Lower lobe of right lung (tissue), 2 donors: ENCODE data around the gene SLC12A3. TPM values are rescaled to one million over a fixed set of nuclear protein-coding genes. Genes with fewer than 3 reads are reported as not detected.

Experiments used
- ATAC-seq, 2 donors: fragments of 200-7000 bp; cut with Tn5 transposase; one replicate each; pipeline ENCODE4 v1.9.1; 2020 to 2022; ENCODE audit warnings: mild to moderate bottlenecking in 2 of 2, moderate library complexity in 2 of 2
- DNase-seq: peaks from one replicate; pipeline ENCODE4 v3.0.0-alpha.2; 2020
- H3K27ac ChIP-seq: fragments of 200-600 bp; one replicate; pipeline ENCODE4 v1.8.0; 2022
- H3K27me3 ChIP-seq: fragments of 200-600 bp; one replicate; pipeline ENCODE4 v1.8.0; 2022; ENCODE audit warnings: low read depth
- H3K36me3 ChIP-seq: fragments of 200-600 bp; one replicate; pipeline ENCODE4 v1.8.0; 2022; ENCODE audit warnings: mild to moderate bottlenecking
- H3K4me1 ChIP-seq: fragments of 200-600 bp; one replicate; pipeline ENCODE4 v1.8.0; 2022
- H3K4me3 ChIP-seq: fragments of 200-600 bp; one replicate; pipeline ENCODE4 v1.8.0; 2022; ENCODE audit warnings: mild to moderate bottlenecking
- H3K9me3 ChIP-seq: fragments of 200-600 bp; one replicate; pipeline ENCODE4 v1.8.0; 2022
- intact Hi-C: fragments of 100-400 bp; cut with DNase I; formaldehyde crosslinking; loops from one replicate; pipeline ENCODE4 v1.11.0; 2022
- total RNA-seq: library from RNA; stranded (reverse); fragmentation: NEBNext Ultra II Directional; extraction: Animal tissue kit (Norgen Biotek cat#: 25700); gene quantifications from one replicate; pipeline ENCODE4 v1.2.1, GENCODE V29; 2021
- TF ChIP-seq, protein P1 (sequence below): fragments of 200-600 bp; IDR thresholded peaks from one replicate; pipeline ENCODE4 v1.8.0; 2022; ENCODE audit warnings: antibody characterized with exemption, mild to moderate bottlenecking
- donor health status: DM: no; HTN: yes; CAD: no; lungs with severe emphysema.

The SLC12A3 gene
- total RNA-seq, 1 donor from 2014 or later: not detected

DNA sequence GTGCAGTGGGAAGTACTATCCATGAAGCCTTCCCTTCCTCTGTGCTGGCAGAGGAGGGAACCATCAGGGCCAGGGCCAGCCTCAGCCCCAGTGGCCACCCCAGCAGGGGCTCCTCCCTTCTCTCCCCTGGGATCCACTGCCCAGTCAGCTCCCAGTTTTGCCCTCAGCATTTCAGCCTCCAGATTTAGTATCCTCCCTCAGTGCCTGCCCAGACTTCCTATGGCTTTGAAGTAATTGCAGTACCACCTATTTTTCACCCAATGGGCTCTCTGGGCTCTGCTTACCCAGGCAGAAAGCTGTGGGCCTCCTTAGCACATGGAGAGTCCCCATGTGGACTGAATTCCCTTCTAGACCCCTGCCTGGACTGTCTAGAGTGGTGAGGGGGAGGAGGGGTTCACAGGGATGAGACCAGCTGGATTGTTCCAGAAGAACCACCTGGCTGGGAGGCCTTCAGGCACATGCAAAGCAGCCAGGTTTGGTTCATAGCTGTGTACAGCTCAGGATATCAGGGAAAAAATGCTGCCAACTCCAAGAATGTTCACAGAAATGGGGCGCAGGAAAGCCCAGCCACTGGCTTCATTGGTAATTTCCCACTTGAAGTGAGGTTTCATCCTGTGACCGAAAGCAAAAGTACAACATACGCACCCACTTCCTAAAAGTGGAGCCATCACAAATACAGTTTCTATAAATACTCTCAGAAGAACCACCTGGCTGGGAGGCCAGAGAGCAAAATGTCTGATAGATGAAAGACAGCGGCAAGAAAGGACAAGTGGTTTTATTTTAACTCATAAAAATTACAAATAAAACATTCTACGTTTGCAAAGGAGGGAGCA lies 51.8 kb downstream of the SLC12A3 start:
- no peaks in the 10 kb centered on the region for H3K9me3 ChIP-seq
- peak overlapping the region; percentile 64 for H3K27ac ChIP-seq
- H3K27me3 ChIP-seq: no peaks in the 10 kb centered on the region
- TF ChIP-seq, protein P1, sequence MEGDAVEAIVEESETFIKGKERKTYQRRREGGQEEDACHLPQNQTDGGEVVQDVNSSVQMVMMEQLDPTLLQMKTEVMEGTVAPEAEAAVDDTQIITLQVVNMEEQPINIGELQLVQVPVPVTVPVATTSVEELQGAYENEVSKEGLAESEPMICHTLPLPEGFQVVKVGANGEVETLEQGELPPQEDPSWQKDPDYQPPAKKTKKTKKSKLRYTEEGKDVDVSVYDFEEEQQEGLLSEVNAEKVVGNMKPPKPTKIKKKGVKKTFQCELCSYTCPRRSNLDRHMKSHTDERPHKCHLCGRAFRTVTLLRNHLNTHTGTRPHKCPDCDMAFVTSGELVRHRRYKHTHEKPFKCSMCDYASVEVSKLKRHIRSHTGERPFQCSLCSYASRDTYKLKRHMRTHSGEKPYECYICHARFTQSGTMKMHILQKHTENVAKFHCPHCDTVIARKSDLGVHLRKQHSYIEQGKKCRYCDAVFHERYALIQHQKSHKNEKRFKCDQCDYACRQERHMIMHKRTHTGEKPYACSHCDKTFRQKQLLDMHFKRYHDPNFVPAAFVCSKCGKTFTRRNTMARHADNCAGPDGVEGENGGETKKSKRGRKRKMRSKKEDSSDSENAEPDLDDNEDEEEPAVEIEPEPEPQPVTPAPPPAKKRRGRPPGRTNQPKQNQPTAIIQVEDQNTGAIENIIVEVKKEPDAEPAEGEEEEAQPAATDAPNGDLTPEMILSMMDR: no peak
- H3K4me1 ChIP-seq: peaks cover 48% of the 10 kb centered on the region
- peak; percentile 42 to 63 for ATAC-seq
- no peaks in the 10 kb centered on the region for H3K36me3 ChIP-seq
- intact Hi-C loops: no loop called here
- no peak for DNase-seq
- no peak overlapping the region for H3K4me3 ChIP-seq

DNA sequence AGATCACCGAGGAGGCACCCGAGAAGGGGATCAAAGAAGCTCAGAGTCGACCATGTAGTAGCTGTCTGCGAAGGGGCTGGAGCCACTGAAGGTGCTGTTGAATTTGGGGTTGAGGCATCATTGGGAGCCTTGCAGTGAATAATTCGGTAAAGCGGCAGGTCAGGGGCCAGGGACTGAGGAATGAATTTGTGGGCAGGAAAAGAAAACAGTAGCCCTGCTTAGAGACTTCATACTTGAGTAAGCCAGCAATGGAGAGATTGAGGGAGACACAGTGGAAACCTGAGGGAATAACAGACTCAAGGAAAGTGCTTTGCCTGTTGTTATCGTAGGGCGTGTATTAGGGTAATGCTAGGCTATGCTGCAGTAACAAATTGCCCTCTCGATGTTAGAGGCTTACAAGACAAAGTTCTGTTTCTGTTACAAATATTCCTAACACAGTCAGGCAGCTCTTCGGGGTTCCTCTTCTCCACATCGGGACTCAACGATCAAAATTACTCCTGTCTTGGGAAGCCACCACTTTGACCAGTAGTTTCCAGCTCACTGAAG lies 53.5 kb downstream of the SLC12A3 start:
- ATAC-seq (no peak), DNase-seq (no peak)
- no peaks in the 10 kb centered on the region for H3K36me3 ChIP-seq
- TF ChIP-seq, protein P1: no peak
- H3K4me1 ChIP-seq: peaks cover 31% of the 10 kb centered on the region
- no peaks in the 10 kb centered on the region for H3K9me3 ChIP-seq
- no peak overlapping the region for H3K4me3 ChIP-seq
- no peaks in the 10 kb centered on the region for H3K27me3 ChIP-seq
- no peak overlapping the region for H3K27ac ChIP-seq
- intact Hi-C loops: no loop called here

DNA sequence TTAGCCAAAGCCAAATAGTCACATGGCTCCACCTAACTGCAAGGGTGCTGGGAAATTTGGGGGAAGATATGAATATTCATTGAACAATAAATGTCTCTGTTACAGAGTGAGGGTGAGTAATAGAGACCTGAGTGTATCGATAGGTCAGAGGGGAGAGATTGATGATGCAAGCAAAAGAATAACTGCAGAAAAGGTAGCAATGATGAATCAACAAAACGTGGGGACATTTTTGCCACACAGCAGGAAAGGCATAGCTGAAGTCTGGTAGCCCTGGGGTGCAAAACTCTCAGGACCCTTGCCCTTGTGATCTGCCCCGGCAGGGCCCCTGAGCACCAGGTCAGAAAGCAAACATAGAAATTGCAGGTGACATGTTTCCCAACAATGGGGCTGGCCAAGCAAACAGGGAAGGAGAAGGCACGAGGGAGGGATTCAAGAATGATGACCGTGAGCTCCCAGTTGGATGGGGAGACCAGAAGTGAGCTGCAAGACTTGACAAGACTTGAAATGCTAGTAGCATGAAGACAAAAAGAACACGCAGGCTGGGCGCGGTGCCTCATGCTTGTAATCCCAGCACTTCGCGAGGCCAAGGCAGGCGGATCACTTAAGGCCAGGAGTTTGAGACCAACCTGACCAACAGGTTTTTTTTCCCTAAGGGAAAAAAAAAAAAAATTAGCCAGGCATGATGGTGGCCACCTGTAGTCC lies 54.2 kb downstream of the SLC12A3 start:
- Histone ChIP-seq H3K4me3 (no peak overlapping the region), H3K36me3 (no peaks in the 10 kb centered on the region), H3K27ac (no peak overlapping the region), H3K27me3 (no peaks in the 10 kb centered on the region), H3K9me3 (no peaks in the 10 kb centered on the region), H3K4me1 (peaks cover 24% of the 10 kb centered on the region)
- DNase-seq (no peak), ATAC-seq (no peak)
- intact Hi-C loops: no loop called here
- TF ChIP-seq, protein P1: no peak

DNA sequence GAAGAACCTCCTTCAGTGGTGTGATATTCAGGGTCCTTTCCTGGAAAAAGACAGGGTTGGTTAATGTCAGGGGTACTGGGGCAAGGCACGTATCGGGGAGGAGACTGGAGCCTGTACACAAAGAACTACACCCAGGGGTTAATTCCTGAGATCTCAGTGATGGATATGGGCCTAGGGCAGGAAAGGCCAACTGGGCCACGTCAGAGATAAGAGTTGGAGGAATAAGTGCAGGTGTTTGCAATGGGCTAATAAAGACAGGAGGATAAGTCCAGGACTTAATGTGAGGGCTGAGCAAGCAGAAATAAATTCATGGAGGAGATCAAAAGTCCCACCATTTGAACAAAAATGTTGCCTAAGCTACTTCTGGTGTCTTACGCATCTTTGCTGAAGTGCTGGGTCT lies 56.6 kb downstream of the SLC12A3 start:
- Histone ChIP-seq H3K9me3 (no peaks in the 10 kb centered on the region), H3K4me3 (no peak overlapping the region), H3K36me3 (no peaks in the 10 kb centered on the region), H3K27me3 (no peaks in the 10 kb centered on the region), H3K4me1 (peaks cover 11% of the 10 kb centered on the region), H3K27ac (no peak overlapping the region)
- no peak for ATAC-seq
- TF ChIP-seq, protein P1: no peak
- DNase-seq: no peak
- intact Hi-C loops: no loop called here

DNA sequence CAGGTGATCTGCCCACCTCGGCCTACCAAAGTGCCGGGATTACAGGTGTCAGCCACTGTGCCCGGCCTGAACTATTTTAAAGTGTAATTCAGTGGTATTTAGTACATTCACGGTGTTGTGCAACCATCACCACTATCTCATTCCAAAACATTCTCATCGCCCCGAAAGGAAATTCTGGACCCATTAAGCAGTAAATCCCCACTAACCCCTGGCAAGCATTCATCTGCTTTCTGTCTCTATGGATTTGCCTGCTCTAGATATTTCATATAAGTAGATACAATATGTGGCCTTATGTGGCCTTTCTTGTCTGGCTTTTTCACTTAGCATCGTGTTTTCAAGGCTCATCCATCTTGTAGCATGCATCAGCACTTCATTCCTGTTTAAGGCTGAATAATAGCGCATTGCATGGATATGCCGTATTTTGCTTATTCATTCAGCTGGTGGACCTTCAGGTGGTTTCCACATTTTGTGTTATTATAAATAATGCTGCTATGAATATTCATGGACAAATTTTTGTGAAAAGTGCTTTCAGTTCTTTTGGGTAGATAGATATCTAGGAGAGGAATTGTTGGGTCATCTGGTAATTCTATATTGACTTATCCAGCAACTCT lies 58.6 kb downstream of the SLC12A3 start:
- intact Hi-C loops: no loop called here

More for the DNA sequence above, 58.6 kb downstream of the SLC12A3 start:
- no peaks in the 10 kb centered on the region for H3K36me3 ChIP-seq
- no peak for DNase-seq
- H3K27ac ChIP-seq: no peak overlapping the region
- no peaks in the 10 kb centered on the region for H3K9me3 ChIP-seq
- no peak for ATAC-seq
- no peak overlapping the region for H3K4me3 ChIP-seq
- TF ChIP-seq, protein P1: no peak
- no peaks in the 10 kb centered on the region for H3K4me1 ChIP-seq
- H3K27me3 ChIP-seq: no peaks in the 10 kb centered on the region
